GM18499 (cell line): ENCODE data around the gene ARHGAP26.
A peak's percentile ranks its signal among the peaks of the same experiment; 100 is the strongest.

Experiments used
- ATAC-seq: cut with Tn5 transposase; IDR thresholded peaks from one replicate; pipeline ENCODE4 v1.9.1; 2021; ENCODE audit warnings: moderate number of reproducible peaks; ENCODE audit not compliant: insufficient read depth, unreplicated experiment

Gene ARHGAP26

GRCh38 chr5:143156086-143156485, 385.9 kb downstream of the ARHGAP26 start:
- ATAC-seq = no peak

GRCh38 chr5:143156572-143156971, 386.4 kb downstream of the ARHGAP26 start:
- no peak for ATAC-seq

GRCh38 chr5:143159031-143159430, 388.9 kb downstream of the ARHGAP26 start:
- no peak for ATAC-seq

GRCh38 chr5:143161885-143162540, 391.8 kb downstream of the ARHGAP26 start:
- no peak for ATAC-seq

GRCh38 chr5:143162810-143163209, 392.6 kb downstream of the ARHGAP26 start:
- no peak for ATAC-seq

GRCh38 chr5:143164557-143164956, 394.4 kb downstream of the ARHGAP26 start:
- no peak for ATAC-seq

- ATAC-seq = no peak
These were observed 395.1 kb downstream of the ARHGAP26 start for GRCh38 chr5:143165049-143165880.

- ATAC-seq = no peak
These were observed 395.9 kb downstream of the ARHGAP26 start for GRCh38 chr5:143166090-143166489.

- no peak for ATAC-seq
These were observed 396.7 kb downstream of the ARHGAP26 start for GRCh38 chr5:143166661-143167420.

- ATAC-seq = no peak
These were observed 398.1 kb downstream of the ARHGAP26 start for GRCh38 chr5:143168171-143168741.

GRCh38 chr5:143168921-143169810, 399.0 kb downstream of the ARHGAP26 start:
- no peak for ATAC-seq

GRCh38 chr5:143170104-143170503, 399.9 kb downstream of the ARHGAP26 start:
- ATAC-seq = no peak

- no peak for ATAC-seq
These were observed 400.8 kb downstream of the ARHGAP26 start for GRCh38 chr5:143170977-143171376.

GRCh38 chr5:143172739-143173138, 402.6 kb downstream of the ARHGAP26 start:
- no peak for ATAC-seq

- no peak for ATAC-seq
These were observed 403.1 kb downstream of the ARHGAP26 start for GRCh38 chr5:143173139-143173889.

- peak; percentile 94 for ATAC-seq
These were observed 404.7 kb downstream of the ARHGAP26 start for GRCh38 chr5:143174714-143175398.

- no peak for ATAC-seq
These were observed 405.9 kb downstream of the ARHGAP26 start for GRCh38 chr5:143176048-143176447.

GRCh38 chr5:143177263-143177983, 407.2 kb downstream of the ARHGAP26 start:
- ATAC-seq = no peak
